MCF 10A (cell line): ENCODE results near the gene STAB1. TPM values are rescaled to one million over a fixed set of nuclear protein-coding genes. Genes with fewer than 3 reads are reported as not detected.

Experiments
- BruUV-seq: library from RNA; stranded (reverse); fragments of 400-500 nt; replicated peaks from 2 replicates; lab custom pipeline; 2021; lab: Mats Ljungman, UMichigan
- CTCF ChIA-PET: fragments of 300-600 bp; sonication (Branson Sonifier 250); formaldehyde crosslinking; extraction: SDS; loops from one replicate; lab custom pipeline; 2021; ENCODE audit warnings: antibody characterized with exemption, inconsistent platforms; lab: Yijun Ruan, JAX
- POLR2A ChIA-PET: fragments of 300-600, 350-650 bp; sonication (Branson Sonifier 250); formaldehyde crosslinking; extraction: SDS; loops from one replicate; lab custom pipeline; 2020; ENCODE audit warnings: antibody characterized with exemption, inconsistent platforms; lab: Yijun Ruan, JAX
- DNase-seq: peaks from one replicate; pipeline ENCODE4 v3.0.0-alpha.2; 2018; ENCODE audit not compliant: unreplicated experiment
- H3K27ac Mint-ChIP-seq: one replicate; pipeline ENCODE4 v1.8.0; 2022; ENCODE audit warnings: mild to moderate bottlenecking, low read depth, mixed read lengths; ENCODE audit not compliant: unreplicated experiment
- H3K27me3 Mint-ChIP-seq: one replicate; pipeline ENCODE4 v1.8.0; 2022; ENCODE audit warnings: mixed read lengths; ENCODE audit not compliant: insufficient read depth, unreplicated experiment
- H3K36me3 Mint-ChIP-seq: one replicate; pipeline ENCODE4 v1.8.0; 2022; ENCODE audit warnings: mild to moderate bottlenecking, moderate library complexity, mixed read lengths; ENCODE audit not compliant: insufficient read depth, unreplicated experiment
- H3K4me1 Mint-ChIP-seq: one replicate; pipeline ENCODE4 v1.8.0; 2022; ENCODE audit warnings: mixed read lengths; ENCODE audit not compliant: insufficient read depth, unreplicated experiment
- H3K4me3 Mint-ChIP-seq: one replicate; pipeline ENCODE4 v1.8.0; 2022; ENCODE audit warnings: mild to moderate bottlenecking, moderate library complexity, mixed read lengths; ENCODE audit not compliant: unreplicated experiment
- H3K9me3 Mint-ChIP-seq: one replicate; pipeline ENCODE4 v1.8.0; 2022; ENCODE audit warnings: mixed read lengths; ENCODE audit not compliant: unreplicated experiment
- intact Hi-C: fragments of 100-400 bp; cut with micrococcal nuclease; formaldehyde crosslinking; loops from 2 replicates; pipeline ENCODE4 v1.14.1; 2022
- total RNA-seq: library from RNA; stranded (reverse); gene quantifications from 2 replicates; pipeline ENCODE4 v1.2.3, GENCODE V29; 2022
- TF ChIP-seq, protein P1 (sequence below): fragments of 200-600 bp; IDR thresholded peaks from one replicate; pipeline ENCODE4 v1.8.0; 2022; ENCODE audit warnings: antibody characterized with exemption, mild to moderate bottlenecking; ENCODE audit not compliant: unreplicated experiment

STAB1 gene
- total RNA-seq, 1 experiment from 2014 or later: not detected

GRCh38 chr3:52452126-52452525, 43.0 kb upstream of the STAB1 start:
- no TSS peak for BruUV-seq
- DNase-seq: no peak
- Mint-ChIP-seq H3K4me3 (no peak overlapping the region), H3K27ac (no peak overlapping the region), H3K27me3 (no peaks in the 10 kb centered on the region), H3K36me3 (peaks cover 6% of the 10 kb centered on the region), H3K9me3 (no peaks in the 10 kb centered on the region), H3K4me1 (peaks cover 20% of the 10 kb centered on the region)
- POLR2A ChIA-PET: no interaction called here
- TF ChIP-seq, protein P1, sequence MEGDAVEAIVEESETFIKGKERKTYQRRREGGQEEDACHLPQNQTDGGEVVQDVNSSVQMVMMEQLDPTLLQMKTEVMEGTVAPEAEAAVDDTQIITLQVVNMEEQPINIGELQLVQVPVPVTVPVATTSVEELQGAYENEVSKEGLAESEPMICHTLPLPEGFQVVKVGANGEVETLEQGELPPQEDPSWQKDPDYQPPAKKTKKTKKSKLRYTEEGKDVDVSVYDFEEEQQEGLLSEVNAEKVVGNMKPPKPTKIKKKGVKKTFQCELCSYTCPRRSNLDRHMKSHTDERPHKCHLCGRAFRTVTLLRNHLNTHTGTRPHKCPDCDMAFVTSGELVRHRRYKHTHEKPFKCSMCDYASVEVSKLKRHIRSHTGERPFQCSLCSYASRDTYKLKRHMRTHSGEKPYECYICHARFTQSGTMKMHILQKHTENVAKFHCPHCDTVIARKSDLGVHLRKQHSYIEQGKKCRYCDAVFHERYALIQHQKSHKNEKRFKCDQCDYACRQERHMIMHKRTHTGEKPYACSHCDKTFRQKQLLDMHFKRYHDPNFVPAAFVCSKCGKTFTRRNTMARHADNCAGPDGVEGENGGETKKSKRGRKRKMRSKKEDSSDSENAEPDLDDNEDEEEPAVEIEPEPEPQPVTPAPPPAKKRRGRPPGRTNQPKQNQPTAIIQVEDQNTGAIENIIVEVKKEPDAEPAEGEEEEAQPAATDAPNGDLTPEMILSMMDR: no peak
- intact Hi-C loops: no loop called here
- CTCF ChIA-PET: interaction anchor here (0.7 to 2.0 kb wide), 3 partner anchors 23 to 446 kb away, joined by 3 to 14 read pairs (median 4); no protein-coding TSS in a partner anchor

GRCh38 chr3:52452570-52453221, 42.4 kb upstream of the STAB1 start:
- Mint-ChIP-seq H3K4me1 (peaks cover 26% of the 10 kb centered on the region), H3K27me3 (no peaks in the 10 kb centered on the region), H3K4me3 (no peak overlapping the region), H3K27ac (no peak overlapping the region), H3K36me3 (peaks cover 6% of the 10 kb centered on the region), H3K9me3 (no peaks in the 10 kb centered on the region)
- POLR2A ChIA-PET: interaction anchor here (0.6 kb wide), 1 partner anchor 40 kb away, joined by 3 read pairs; no protein-coding TSS in a partner anchor
- no TSS peak for BruUV-seq
- CTCF ChIA-PET: interaction anchor here (0.5 to 2.0 kb wide), 6 partner anchors 7 to 446 kb away, joined by 3 to 14 read pairs (median 4); partner anchors contain the start of gene SEMA3G
- TF ChIP-seq, protein P1: no peak
- DNase-seq: no peak
- intact Hi-C loops: no loop called here

DNA sequence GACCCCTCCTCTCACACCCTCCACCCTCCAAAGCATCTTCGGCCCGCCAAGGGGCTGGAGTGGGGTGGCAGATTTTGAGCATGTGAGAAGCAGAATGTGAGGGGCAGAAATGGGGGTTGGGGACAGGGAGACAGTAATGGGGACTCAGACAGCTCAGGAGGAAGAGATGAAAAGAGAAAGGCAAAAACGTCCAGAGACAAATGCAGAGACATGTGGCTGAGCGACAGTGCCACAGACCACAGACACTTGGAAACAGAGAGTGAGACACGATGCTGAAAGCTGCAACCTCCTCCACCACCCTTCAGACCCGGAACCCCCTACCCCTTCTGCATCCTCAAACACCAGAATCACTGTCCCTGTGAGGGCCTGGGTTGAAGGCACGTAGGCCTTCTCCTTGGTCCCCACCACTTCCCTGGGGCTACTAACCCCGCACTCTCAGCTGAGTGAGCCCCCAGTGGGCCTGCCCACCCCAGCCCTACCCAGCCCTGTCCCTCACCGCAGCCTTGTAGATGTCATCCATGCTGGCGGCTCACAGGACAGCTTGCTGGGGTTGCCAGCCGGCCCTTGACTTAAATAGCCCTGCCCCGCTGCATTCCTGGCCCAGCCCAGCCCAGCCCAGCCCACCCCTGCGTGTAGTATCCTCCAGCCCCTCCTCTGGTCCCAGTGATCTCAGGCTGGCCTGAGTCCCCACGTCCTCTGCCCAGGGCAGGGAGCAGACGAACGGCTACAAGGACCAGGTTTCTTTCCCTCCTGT, 41.5 kb upstream of the STAB1 start, which contains the start of gene TNNC1:
Gene TNNC1, minus strand, starts transcription at position 546 of the 754 bp plus-strand sequence. Its CDS starts 26 bp downstream, at position 520.
- H3K4me1 Mint-ChIP-seq: peaks cover 26% of the 10 kb centered on the region
- peak within 1 kb of the TSS; percentile 95 for H3K27ac Mint-ChIP-seq
- H3K4me3 Mint-ChIP-seq: peak within 1 kb of the TSS; percentile 92
- peaks cover 10% of the 10 kb centered on the region for H3K36me3 Mint-ChIP-seq
- intact Hi-C loops: no loop called here
- BruUV-seq: no TSS peak
- H3K9me3 Mint-ChIP-seq: no peaks in the 10 kb centered on the region
- no peaks in the 10 kb centered on the region for H3K27me3 Mint-ChIP-seq
- ChIA-PET CTCF (interaction anchor here (0.5 to 2.0 kb wide), 3 partner anchors 8 to 210 kb away, joined by 3 to 11 read pairs (median 5); partner anchors contain the start of gene SEMA3G), POLR2A (interaction anchor here (0.6 to 0.7 kb wide), 2 partner anchors 74 to 323 kb away, joined by 3 read pairs; no protein-coding TSS in a partner anchor)
- no peak for DNase-seq
- TF ChIP-seq, protein P1: no peak
